GM12801 (cell line): ENCODE results near the gene NELL1.

Experiments used
- CTCF ChIP-seq: IDR thresholded peaks from one replicate; pipeline ENCODE4 v1.5.1; 2011; ENCODE audit warnings: control low read depth; ENCODE audit not compliant: insufficient read length; ENCODE audit errors: extremely low read depth

Gene NELL1

GRCh38 chr11:21460082-21460481 is 790.7 kb downstream of the NELL1 start:
- TF ChIP-seq CTCF, result no peak

- no peak for TF ChIP-seq CTCF
Measured at GRCh38 chr11:21461701-21462100, 792.3 kb downstream of the NELL1 start.

- TF ChIP-seq CTCF, result no peak
Measured at GRCh38 chr11:21464601-21465193, 795.3 kb downstream of the NELL1 start.

- TF ChIP-seq CTCF, result no peak
Measured at GRCh38 chr11:21465203-21465602, 795.8 kb downstream of the NELL1 start.

GRCh38 chr11:21465920-21466319 is 796.5 kb downstream of the NELL1 start:
- TF ChIP-seq CTCF, result no peak

GRCh38 chr11:21470521-21470920 is 801.1 kb downstream of the NELL1 start:
- no peak for TF ChIP-seq CTCF

GRCh38 chr11:21472261-21472660 is 802.9 kb downstream of the NELL1 start:
- TF ChIP-seq CTCF, result no peak
